ENCODE measurements around the gene ATXN7L1. TPM values are rescaled to one million over a fixed set of nuclear protein-coding genes. Genes with fewer than 3 reads are reported as not detected.

Gene ATXN7L1
- total RNA-seq, 1 experiment from 2014 or later: 24.3 TPM

DNA sequence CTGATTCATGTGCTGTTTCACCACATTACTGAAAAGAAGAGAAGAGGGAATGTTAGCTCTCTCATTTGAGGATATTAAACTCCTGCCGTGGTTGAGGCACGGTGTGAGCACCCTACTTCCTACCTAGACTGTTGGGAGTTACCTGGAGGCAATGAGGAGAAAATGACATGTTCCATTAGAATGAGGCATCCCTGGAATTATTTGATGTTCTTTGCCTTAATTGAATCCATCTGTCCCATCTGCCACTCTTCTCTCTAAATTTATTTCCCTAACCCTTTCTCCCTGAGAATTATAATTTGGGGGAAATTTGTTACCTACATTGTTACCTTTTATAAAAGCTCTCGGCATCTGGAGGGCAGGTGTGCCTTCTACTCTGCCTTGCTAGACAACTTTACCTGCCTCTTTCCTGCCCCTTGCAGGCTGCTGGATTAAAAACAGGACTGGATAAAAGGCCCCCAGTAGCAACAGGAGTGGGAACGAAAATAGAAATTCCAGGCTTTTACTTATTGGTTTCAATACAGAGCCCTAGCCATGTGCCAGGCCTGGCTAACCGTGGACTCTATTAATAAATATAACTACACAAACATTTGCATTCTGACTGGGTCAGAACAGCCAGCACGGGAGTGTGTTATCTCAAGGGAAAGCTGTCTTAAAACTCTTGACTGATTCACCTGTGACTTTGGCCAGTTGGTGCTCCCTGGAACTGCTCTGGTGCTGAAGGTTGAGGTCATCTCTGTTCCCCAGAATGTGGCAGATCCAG is 4.4 kb upstream of the ATXN7L1 start:
- peaks cover 21% of the 10 kb centered on the region for H3K27me3 Mint-ChIP-seq (ENCODE audit: low read depth)

More for the DNA sequence above, 4.4 kb upstream of the ATXN7L1 start:
- DNase-seq: no peak
- no peak overlapping the region for H3K14ac ChIP-seq (ENCODE audit: insufficient read depth, low read length)
- Mint-ChIP-seq H3K4me1 (peaks cover 30 to 38% of the 10 kb centered on the region in 2 experiments), H3K36me3 (ENCODE audit: insufficient read depth in 1 of 3, low read depth in 3 of 3) (peaks cover 2 to 15% (median 9%) of the 10 kb centered on the region in 3 experiments; a peak in 6 of 7 replicates), H3K4me3 (no peak overlapping the region), H3K27ac (peak overlapping the region in 1 of 3 experiments; percentile 64; a peak in 1 of 7 replicates), H3K9me3 (peaks cover 0 to 3% of the 10 kb centered on the region in 2 experiments; a peak in 2 of 5 replicates)
- no peaks in the 10 kb centered on the region for H3K79me1 ChIP-seq (ENCODE audit: insufficient read depth, low read depth, low read length, poor library complexity, severe bottlenecking)
- peaks cover 18% of the 10 kb centered on the region for H3K23me2 ChIP-seq (ENCODE audit: insufficient read length, low read depth, low read length, poor library complexity, severe bottlenecking)
- no peak overlapping the region for H2BK20ac ChIP-seq (ENCODE audit: low read depth, low read length, poor library complexity, severe bottlenecking)
- no peak overlapping the region for H2BK15ac ChIP-seq (ENCODE audit: low read depth, low read length)
- H4K20me1 ChIP-seq (ENCODE audit: control insufficient read depth, insufficient read depth, insufficient read length): no peaks in the 10 kb centered on the region
- no peak overlapping the region for H4K8ac ChIP-seq (replicated peaks; ENCODE audit: insufficient read length, low read depth, low read length)
- H4K5ac ChIP-seq (ENCODE audit: insufficient read length, low read depth, low read length): no peak overlapping the region
- no peak overlapping the region for H2BK120ac ChIP-seq (ENCODE audit: low read depth, low read length, poor library complexity, severe bottlenecking)
- no peaks in the 10 kb centered on the region for H3K79me2 ChIP-seq (ENCODE audit: insufficient read depth, low read length)
- TF ChIP-seq CTCF (conservative IDR thresholded peaks at IDR 0.05): no peak; the same call in 2 of the 3 replicates
- no peak overlapping the region for H3K56ac ChIP-seq (ENCODE audit: insufficient read length, low read depth, low read length)
- H3K4me2 ChIP-seq (ENCODE audit: insufficient read depth, insufficient read length, low read length): no peak overlapping the region
- no peak overlapping the region for H3K4ac ChIP-seq (ENCODE audit: low read depth, low read length)
- no peak overlapping the region for H2BK12ac ChIP-seq (ENCODE audit: insufficient read length, low read depth, low read length)
- H3K27me3 ChIP-seq (ENCODE audit: insufficient read depth, low read length): peaks cover 3% of the 10 kb centered on the region; the same call in 1 of the 2 replicates
- peaks cover 8% of the 10 kb centered on the region for H3K4me1 ChIP-seq (ENCODE audit: insufficient read depth, low read length)
- WGBS (ENCODE audit: extremely low coverage, insufficient read length, low lambda C conversion rate): no CpG with 5 or more reads among the region's 6 CpGs
- H3K9me3 ChIP-seq (ENCODE audit: control insufficient read depth, low read depth, low read length): no peaks in the 10 kb centered on the region
- H3K27ac ChIP-seq (ENCODE audit: insufficient read length, low read depth, low read length): no peak overlapping the region
- H4K91ac ChIP-seq (ENCODE audit: insufficient read length, low read depth, low read length): no peak overlapping the region
- no peak overlapping the region for H2BK5ac ChIP-seq (ENCODE audit: insufficient read length, low read length)
- H3K9ac ChIP-seq (ENCODE audit: extremely low read depth, insufficient read length, low read length): no peak overlapping the region
- H2AK5ac ChIP-seq (ENCODE audit: insufficient read length, low read length): no peak overlapping the region
- no peak overlapping the region for H3K18ac ChIP-seq (ENCODE audit: insufficient read length, low read depth, low read length)
- no peak overlapping the region for H2AFZ ChIP-seq (ENCODE audit: low read length)
- no peak overlapping the region for H3K23ac ChIP-seq (ENCODE audit: insufficient read length, low read depth, low read length)
- H3T11ph ChIP-seq (ENCODE audit: low read length): no peak overlapping the region
